GM21576 (cell line): ENCODE data around the gene ZNF366.
"Not testable (repeated sequence)": the region's sequence is repeated elsewhere in the genome, so short reads cannot be mapped to it uniquely, and the experiment has no call there.

ENCODE experiments used
- ATAC-seq: cut with Tn5 transposase; IDR thresholded peaks from one replicate; pipeline ENCODE4 v1.9.1; 2021; ENCODE audit warnings: mild to moderate bottlenecking, moderate library complexity; ENCODE audit not compliant: unreplicated experiment

ZNF366 gene

DNA sequence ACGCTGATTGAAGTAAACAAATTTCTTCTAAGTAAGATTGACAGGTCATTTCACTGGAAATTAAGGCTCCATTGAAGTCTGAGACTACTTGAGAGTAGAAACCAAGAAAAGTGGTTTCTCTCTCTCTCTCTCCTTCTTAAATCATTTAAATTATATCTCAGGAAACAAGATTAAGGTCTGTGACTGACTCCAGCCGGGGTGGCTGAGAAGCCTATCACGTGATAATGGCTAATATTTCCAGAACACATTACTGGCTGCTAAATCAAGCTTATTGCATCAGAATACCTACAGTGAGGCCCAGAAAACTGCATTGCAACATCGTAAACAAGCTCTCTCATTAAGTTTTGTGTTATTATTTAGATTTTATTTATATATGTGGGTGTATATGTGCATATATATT lies 98.6 kb downstream of the ZNF366 start:
- no peak for ATAC-seq

GRCh38 chr5:72408127-72408526 lies 99.1 kb downstream of the ZNF366 start:
- ATAC-seq: no peak

GRCh38 chr5:72407541-72407940 lies 99.7 kb downstream of the ZNF366 start:
- no peak for ATAC-seq

GRCh38 chr5:72407078-72407477 lies 100.1 kb downstream of the ZNF366 start:
- ATAC-seq: no peak

DNA sequence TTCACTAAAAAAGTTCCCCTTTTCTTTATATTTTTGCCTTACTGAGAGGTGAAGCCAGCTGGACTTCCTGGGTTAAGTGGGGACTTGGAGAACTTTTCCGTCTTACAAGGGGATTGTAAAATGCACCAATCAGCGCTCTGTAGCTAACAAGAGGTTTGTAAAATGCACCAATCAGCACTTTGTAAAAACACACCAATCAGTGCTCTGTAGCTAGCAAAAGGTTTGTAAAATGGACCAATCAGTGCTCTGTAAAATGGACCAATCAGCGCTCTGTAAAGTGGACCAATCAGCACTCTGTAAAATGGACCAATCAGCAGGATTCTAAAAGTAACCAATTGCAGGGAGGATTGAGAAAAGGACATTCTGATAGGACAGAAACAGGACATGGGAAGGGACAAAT lies 102.4 kb downstream of the ZNF366 start:
- ATAC-seq: not testable (repeated sequence)

- no peak for ATAC-seq
These were observed 104.1 kb downstream of the ZNF366 start for GRCh38 chr5:72402959-72403628.

- ATAC-seq: no peak
These were observed 104.8 kb downstream of the ZNF366 start for GRCh38 chr5:72402381-72402890.

DNA sequence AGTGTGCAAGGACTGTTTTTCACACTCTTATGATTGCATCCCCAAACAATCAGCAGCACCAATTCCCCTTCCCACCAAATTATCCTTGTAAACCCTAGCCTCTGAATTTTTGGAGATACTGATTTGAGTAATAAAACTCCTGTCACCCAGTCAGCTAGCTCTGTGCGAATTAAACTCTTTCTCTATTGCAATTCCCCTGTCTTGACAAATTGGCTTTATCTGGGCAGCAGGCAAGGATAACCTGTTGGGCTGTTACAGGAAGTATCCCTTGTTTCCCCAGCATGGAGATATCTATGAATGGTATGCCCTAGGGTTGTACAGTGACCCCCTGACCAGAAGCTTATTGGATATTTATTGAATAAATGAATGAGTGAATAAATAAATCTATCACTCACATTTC lies 106.3 kb downstream of the ZNF366 start:
- no peak for ATAC-seq

GRCh38 chr5:72397836-72398235 lies 109.4 kb downstream of the ZNF366 start:
- ATAC-seq: no peak

GRCh38 chr5:72394688-72395087 lies 112.5 kb downstream of the ZNF366 start:
- no peak for ATAC-seq

DNA sequence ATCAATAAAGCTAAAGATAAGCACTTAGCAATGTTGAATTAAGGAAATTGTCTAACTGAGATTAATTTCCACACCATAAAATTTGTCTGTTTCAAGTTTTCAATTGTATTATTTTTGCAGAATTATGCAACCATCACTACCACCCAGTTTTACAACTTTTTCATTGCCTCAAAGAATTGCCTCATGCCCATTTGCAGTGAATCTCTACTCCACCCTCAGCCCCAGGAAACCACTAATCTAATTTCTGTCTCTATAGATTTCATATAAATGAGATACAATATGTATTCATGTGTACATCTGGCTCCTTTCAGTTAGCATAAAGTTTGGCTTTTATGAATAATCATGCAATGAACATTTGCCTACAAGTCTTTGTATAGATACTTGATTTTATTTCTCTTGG lies 114.2 kb downstream of the ZNF366 start:
- ATAC-seq: no peak
